ENCODE data around the gene RARS2. TPM values are rescaled to one million over a fixed set of nuclear protein-coding genes. Genes with fewer than 3 reads are reported as not detected.

The RARS2 gene
- total and polyA plus RNA-seq, 9 of the 15 experiments (the other 6 are each of a cell fraction or from before 2014, with no cell fraction given), result 30.0 to 92.7 (median 43.4) TPM

- no peak for DNase-seq (ENCODE audit: extremely low read depth in 1 of 4, low spot score in 3 of 4)
- H3K36me3 ChIP-seq (ENCODE audit: control insufficient read depth, insufficient read depth, low read length), result peaks cover 53% of the 10 kb centered on the region
- H3K27me3 ChIP-seq (ENCODE audit: control insufficient read depth in 2 of 2, insufficient read depth in 2 of 2, low read length in 2 of 2), result no peaks in the 10 kb centered on the region
- no peaks in the 10 kb centered on the region for H3K9me3 ChIP-seq (replicated peaks; ENCODE audit: control insufficient read depth, insufficient read depth, low read depth, low read length)
- H3K79me2 ChIP-seq (ENCODE audit: control insufficient read depth, insufficient read depth, low read length), result peaks cover 72% of the 10 kb centered on the region
- ChIA-PET POLR2A (interaction anchor here (1.7 kb wide), 2 partner anchors 11 to 15 kb away, joined by 6 to 9 read pairs; no protein-coding TSS in a partner anchor), CTCF (ENCODE audit: low intra/inter-chr PET ratio) (no interaction called here)
- no TSS peak for BruUV-seq (replicated peaks)
- intact Hi-C loops (cut with micrococcal nuclease), result no loop called here
- H3K9me1 ChIP-seq (ENCODE audit: control insufficient read depth, insufficient read depth, low read length), result no peaks in the 10 kb centered on the region
- peak overlapping the region; percentile 95 for H3K27ac ChIP-seq (ENCODE audit: extremely low read depth, low read depth, low read length)
- H3K9ac ChIP-seq (ENCODE audit: insufficient read depth in 1 of 2, low read depth in 2 of 2, low read length in 2 of 2), result peak overlapping the region; percentile 96 to 100; a peak in 3 of 4 replicates
- peaks cover 0 to 8% of the 10 kb centered on the region in 2 experiments; a peak in 3 of 5 replicates for H3K4me1 ChIP-seq (replicated peaks in 1 of 2; ENCODE audit: control insufficient read depth in 2 of 2, insufficient read depth in 2 of 2, low read length in 2 of 2)
- peak overlapping the region; percentile 87 for H3K4me3 ChIP-seq
- no peak for ATAC-seq
- 19% methylated on average over 4 of the region's 4 CpGs for WGBS (ENCODE audit: insufficient coverage, low coverage, missing lambda C conversion rate)
- H2AFZ ChIP-seq (ENCODE audit: low read depth, low read length), result no peak overlapping the region
- in situ Hi-C loops (cut with MboI), result no loop called here
- H4K20me1 ChIP-seq (replicated peaks; ENCODE audit: control insufficient read depth, insufficient read depth, low read length), result peaks cover 11% of the 10 kb centered on the region; the same call in 1 of the 2 replicates
- FAIRE-seq, result no peak
- TF ChIP-seq TEAD4 (IDR thresholded peaks at IDR 0.05; ENCODE audit: low read length) (0 out of 2 replicates have a peak, but pooled peaks have one; percentile 28), TEAD4 (CRISPR knock-in tag; IDR thresholded peaks at IDR 0.05; ENCODE audit: borderline replicate concordance) (no peak), ZBTB11 (CRISPR knock-in tag; IDR thresholded peaks at IDR 0.05) (no peak), REST (IDR thresholded peaks at IDR 0.05; ENCODE audit: borderline replicate concordance) (peak; percentile 54), REST (CRISPR knock-in tag; IDR thresholded peaks at IDR 0.05; ENCODE audit: low read depth) (no peak), CCAR2 (IDR thresholded peaks at IDR 0.05; ENCODE audit: low read depth, low read length) (no peak), YY1 (IDR thresholded peaks at IDR 0.05; ENCODE audit: borderline replicate concordance in 1 of 3, control insufficient read depth in 1 of 3, extremely low read depth in 1 of 3, insufficient read depth in 3 of 3, insufficient read length in 1 of 3, insufficient replicate concordance in 2 of 3, low read depth in 1 of 3, low read length in 2 of 3) (peak in 1 of 3 experiments; percentile 43)
- peak overlapping the region; percentile 100 for H3K4me2 ChIP-seq (ENCODE audit: insufficient read depth, low read length)
These were observed 1.2 kb upstream of the RARS2 start for GRCh38 chr6:87590990-87591389.

Measured in K562 (cell line).